A204.1 (cell line): ENCODE data around the gene ITGB2.
"Not testable (repeated sequence)": the region's sequence is repeated elsewhere in the genome, so short reads cannot be mapped to it uniquely, and the experiment has no call there.

Experiments used
- FAIRE-seq: peaks from 2 replicates; lab custom pipeline; 2012; peaks lifted over from hg19 to GRCh38; lab: Jason Lieb, UNC

The ITGB2 gene

DNA sequence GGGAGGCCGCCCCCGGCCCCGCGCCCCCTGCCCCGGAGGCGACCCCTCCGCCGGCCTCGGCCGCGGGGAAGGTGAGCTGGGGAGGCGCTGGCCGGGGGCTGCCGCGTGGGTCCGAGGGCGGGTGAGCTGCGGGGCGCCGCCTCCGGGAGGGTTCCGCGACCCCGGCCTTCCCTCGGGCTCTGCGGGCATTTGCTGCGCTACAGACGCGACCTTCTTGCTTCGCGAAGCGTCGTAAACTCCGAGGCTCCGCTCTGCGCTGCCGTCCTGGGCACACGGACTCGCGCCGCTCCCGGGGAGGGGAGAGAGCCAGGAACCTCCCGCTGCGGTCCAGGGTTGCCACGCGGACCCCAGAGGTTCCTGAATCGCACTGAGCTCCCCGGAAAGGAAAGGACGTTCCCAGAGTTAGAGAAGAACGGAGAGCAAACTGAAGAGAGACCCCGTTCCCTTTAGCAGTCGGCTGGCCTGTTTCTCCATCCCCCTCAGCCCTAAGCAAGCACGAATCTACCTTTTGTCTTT, 19.5 kb upstream of the ITGB2 start:
- no peak for FAIRE-seq

DNA sequence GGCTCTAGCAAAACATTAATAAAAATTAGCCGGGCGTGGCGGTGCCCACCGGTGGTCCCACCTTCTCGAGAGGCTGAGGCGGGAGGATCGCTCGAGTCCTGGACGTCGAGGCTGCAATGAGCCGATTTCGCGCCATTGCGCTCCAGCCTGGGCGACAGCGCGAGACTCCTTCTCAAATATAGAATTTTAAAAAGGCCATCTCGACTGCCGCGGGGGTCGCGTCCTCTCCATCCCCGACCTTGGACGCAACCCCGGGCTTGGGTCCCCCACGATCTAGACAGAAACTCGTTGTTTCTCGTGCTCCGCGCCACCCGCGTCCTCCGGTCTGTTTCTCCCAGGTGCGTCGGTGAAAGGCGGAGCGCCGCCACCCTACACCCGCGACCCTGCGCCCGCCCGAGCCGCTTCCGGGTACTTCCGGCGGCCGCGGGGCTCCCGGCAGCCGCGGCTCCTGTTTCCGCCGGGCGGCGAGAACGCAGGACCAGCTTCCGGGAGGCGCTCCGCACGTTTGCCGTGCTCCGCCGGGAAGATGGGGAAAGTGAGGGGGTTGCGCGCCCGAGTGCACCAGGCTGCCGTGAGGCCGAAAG, 18.9 kb upstream of the ITGB2 start, which contains the start of gene SLX9:
Gene SLX9 (plus strand): TSS at position 498 of the 584 bp plus-strand sequence. CDS start 29 bp downstream, at position 527.
- FAIRE-seq: no peak

DNA sequence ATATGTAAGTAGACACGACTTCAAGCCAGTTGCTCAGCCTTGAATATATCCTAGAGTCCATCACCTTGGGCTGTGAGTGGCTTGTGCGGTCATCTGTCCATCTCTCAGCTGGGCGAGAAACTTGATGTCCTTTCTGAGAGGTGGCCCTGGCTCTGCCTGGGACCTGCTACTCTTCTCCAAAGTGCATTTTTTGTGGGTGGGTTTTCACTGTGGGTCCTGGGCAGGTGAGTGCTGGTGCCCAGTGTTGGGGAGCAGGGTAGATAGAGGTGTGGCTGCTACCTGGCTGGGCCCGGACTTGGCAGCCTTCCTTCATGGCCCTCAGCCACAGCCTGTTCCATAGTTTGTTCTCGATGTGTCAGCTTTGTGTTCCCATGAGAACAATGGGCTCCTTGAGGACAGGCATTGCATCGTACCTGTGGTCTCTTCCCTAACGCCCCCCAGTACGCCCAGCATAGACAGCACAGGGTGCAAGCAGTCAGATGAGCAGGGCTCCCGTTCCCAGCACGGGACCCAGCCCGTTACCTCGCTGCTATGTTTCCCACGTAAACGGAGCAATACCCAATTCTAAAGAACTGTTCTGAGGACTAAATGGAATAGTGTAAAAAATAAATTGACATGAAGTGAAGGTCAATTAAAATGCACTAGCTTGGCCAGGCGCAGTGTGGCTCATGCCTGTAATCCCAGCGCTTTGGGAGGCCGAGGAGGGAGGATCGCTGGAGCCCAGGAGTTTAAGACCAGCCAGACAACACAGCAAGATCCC, 18.3 kb upstream of the ITGB2 start:
- FAIRE-seq: no peak

DNA sequence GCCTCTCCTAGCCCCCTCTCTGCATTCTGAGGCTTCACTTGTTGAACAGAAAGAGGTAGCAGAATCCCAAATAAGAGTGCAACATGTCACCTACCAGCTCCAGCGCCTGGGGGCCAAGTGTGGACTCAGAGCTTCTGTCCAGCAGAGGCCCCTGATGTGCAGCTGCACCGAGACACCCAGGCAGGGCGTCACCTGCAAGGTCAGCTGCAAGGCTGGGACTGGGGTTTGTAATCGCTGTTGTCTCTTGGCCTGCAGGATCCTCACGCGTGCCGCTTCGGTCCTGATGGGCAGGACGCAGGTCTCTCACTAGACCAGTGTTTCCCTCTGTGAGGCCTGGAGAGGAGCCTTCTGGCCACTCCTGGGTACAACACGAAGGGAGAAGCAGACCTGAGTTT, 14.8 kb upstream of the ITGB2 start:
- FAIRE-seq: no peak

DNA sequence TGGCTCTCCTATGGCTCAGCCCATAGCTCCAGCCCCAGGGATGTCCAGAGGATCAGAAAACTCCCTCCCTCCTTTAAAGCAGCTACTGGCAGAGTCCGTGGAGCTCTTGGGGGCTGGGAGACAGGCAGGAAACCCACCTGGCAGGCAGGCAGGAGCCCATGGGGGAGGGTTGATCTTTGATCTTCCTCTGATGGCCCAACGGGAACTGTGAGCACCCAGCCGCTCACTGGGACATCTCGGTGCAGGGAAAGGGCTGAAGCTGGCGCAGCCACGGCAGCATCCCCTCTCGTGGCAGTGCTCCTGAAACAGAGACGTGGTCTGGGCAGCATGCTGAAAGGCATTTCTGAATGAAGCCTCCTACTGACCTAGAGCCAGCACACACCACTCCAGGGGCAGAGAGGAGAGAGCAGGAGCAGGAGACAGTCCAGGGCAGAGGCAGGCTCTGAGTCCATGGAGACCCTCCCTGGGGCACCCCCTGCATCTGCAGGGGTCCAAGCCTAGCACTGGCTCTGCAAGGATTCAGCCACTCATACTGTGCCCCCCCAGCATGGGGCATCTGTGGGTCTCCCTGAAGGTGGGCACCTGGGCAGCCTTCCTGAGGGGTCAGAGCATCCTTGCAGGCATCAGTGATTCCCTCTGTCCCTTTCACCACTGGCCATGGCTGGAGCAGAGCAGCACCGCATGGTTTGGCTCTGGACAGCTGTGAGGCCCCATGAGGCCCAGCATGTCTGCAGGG, 14.3 kb upstream of the ITGB2 start:
- no peak for FAIRE-seq

DNA sequence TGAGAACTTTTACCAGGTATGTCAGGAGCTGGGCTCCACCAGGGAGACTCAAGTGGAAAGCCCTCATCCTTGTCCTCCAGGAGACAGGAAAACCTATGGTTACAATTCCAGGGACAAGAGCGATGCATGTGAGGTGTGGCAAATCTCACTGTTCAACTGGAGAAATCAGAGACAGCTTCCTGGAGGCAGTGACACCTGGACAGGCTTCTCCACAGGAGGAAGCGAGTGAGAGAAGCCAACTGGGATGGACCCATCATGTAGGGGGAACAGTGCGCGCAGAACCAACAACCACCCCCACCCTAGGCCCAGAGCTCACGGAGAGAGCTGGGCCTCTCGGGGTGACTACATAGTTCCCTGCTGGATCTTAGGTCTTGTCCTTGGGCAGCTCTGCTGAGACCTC, 13.6 kb upstream of the ITGB2 start:
- FAIRE-seq: no peak

DNA sequence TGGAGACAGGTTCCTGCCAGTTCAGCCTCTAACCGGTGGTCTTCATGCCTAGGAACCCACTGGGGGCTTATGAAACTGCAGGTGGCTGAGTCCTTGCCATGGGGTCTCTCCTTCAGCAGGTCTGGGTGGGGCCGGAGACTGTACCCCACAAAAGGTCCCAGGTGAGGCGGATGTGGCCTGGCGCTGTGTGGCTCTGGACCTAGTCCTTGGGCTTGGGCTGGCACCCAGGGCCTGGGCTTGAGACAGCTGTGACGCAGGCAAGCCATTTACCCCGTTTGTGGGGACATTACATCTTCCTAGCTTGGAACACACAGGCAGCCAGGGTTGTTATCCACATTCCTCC, 13.2 kb upstream of the ITGB2 start:
- no peak for FAIRE-seq

DNA sequence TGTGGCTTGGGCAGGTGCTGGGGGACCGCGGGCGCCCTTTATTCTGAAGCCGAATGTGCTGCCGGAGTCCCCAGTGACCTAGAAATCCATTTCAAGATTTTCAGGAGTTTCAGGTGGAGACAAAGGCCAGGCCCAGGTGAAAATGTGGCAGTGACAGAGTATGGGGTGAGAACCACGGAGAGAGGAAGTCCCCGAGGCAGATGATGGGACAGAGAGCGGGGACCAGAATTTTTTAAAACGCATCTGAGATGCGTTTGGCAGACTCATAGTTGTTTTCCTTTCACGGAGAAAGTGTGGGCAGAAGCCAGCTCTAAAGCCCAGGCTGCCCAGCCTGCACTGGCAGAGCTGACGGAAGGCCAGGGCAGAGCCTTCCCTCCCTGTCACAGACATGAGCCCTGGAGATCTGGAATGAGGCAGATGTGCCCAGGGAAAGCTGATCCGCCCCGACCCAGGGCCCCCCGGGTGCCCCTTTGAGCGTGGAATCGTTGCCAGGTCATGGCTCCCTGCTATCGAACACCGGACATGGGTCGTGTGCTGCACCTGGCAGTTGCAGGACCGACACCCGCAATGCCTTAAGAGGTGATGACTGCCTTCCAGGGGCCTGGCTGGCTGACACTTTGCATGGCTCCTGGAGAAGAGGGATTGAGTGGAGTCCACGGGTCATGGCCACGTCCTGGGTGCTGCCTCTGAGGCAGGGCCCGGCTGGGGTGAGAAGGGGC, 12.7 kb upstream of the ITGB2 start:
- no peak for FAIRE-seq

DNA sequence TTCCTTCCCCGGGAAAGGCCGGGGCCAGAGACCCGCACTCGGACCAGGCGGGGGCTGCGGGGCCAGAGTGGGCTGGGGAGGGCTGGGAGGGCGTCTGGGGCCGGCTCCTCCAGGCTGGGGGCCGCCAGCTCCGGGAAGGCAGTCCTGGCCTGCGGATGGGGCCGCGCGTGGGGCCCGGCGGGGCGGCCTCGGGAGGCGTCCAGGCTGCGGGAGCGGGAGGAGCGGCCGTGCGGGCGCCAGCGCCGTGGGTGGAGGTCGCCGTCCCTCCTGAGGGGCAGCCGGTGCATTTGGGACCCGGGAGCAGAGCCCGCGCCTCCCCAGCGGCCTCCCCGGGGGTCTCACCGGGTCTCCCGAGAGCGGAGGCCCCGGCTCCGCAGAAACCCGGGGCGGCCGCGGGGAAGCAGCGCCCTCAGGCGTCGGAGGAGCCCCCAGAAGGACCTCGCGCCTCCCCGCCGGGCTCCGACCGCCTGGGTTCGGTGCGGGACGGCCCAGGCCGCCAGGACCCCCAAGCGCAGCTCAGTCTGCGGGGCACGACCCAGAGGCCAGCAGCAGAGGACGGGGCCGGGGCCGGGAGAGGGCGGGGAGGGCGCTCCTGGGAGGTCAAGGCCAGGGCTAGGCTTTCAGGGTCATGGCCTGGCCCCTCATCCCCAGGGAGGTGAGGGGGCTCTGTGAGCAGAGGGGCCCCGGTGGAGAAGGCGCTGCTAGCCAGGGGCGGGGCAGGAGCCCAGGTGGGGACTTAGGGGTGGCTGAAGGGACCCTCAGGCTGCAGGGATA, 11.9 kb upstream of the ITGB2 start:
- no peak for FAIRE-seq

DNA sequence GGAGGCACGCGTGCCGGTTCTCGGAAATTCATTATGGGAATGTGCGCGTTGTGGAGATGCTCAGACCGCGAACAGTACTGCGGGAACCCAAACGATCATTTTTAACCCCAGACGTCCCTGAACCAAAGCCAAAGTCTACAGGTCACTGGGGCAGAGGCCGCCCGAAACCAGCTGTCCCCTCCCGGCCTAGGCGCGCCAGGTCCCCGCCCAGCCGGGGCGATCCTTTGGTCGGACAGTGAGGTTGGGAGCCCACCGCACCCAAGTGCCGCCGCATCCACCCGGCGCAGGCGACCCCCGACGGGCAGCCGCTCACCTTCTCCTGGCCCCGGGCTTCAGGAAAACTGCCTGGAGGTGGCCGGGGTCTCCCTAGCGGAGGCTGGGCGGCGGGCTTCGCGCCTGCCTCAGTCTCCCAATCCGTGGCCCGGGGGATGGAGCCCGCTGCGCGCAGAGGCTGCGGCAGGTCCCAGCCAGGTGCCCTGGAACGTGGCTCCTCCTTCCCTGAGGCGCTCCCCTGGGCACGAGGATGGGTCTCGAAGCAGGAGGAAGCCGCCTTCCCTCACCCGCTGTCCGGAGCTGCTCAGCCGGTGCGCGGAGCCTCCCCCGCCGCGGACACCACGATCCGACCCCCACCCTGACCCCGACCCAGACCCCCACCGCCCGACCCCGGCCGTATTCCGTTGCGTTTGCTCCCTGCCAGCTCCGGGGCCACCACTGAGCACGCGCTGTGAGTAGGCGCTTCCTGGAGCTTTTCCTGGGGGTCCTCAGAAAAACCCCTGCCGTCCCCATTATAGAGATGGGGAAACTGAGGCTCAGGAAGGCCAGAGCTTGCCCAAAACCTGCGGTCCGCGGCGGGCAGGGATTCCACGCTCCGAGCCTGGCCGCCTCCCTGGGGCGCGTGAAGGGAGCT, 11.1 kb upstream of the ITGB2 start:
- FAIRE-seq: no peak

DNA sequence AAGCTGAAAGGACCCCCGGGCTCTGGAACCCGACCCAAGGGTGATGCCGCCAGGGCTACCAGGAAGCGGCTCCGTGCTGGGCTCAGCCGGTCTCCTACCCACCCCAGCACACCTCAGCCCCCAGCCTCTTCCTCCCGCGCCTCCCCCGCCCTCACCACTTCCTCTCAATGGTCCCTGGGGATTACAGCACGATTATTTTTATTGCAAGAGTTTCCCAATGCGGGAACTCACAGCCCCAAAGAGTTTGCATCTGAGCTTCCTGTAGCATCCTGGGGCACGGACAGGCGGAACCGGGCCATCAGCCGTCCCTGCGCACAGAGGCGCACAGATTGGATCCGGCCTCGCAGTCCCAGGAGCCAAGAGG, 10.4 kb upstream of the ITGB2 start:
- FAIRE-seq: no peak

DNA sequence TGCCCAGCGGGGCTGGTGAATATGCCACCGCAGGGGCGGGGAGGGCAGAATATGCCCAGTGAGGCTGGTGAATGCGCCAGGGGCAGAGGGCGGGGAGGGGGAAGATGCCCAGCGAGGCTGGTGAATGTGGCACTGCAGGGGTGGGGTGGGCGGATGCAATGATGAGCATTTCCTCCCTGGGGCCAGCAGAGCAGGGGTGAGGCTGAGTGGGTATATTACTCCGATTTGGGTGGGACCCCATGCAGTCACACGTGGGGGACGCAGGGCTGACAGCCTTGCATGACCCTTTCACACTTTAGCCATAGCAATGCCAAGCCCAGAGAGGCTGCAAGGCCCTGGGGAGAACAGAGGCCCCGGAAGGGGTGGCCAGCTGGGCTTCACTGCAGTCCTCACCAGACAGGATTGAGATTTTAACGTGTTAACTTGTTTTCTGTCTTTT, 9.9 kb upstream of the ITGB2 start:
- FAIRE-seq: no peak

DNA sequence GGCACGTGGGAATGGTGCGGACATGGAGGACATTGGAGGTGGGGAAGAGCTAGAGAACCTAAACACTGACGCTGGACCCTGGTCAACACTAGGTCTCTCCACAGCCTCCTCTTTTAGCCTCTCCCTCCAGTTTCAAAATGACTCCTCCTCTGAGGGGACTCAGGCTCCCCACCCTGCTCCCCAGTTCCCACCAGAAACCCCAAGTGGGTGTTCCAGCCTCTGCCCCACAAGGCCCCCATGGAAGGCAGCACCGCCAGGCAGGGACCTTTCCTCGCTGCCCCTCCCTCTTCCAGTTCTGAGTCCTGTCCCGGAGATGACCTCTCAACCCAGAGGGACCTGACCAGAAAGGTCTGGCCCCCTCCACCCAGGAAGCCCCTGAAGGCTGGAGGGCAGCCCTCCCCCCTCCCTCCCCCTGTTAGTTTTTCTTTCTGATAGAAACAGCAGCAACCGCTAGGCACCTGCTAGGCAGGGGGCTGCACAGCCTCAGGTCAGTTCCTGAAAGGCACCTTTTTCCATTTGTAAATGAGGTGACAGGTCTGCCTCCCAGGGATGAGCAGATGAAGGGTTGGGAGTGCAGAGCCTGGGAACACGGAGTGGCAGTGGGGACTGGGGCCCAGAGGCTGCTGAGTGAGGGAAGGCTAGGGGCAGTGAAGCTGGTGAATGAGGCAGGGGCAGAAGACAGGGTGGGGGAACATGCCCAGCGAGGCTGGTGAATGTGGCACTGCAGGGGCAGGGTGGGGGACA, 9.3 kb upstream of the ITGB2 start:
- FAIRE-seq: no peak

DNA sequence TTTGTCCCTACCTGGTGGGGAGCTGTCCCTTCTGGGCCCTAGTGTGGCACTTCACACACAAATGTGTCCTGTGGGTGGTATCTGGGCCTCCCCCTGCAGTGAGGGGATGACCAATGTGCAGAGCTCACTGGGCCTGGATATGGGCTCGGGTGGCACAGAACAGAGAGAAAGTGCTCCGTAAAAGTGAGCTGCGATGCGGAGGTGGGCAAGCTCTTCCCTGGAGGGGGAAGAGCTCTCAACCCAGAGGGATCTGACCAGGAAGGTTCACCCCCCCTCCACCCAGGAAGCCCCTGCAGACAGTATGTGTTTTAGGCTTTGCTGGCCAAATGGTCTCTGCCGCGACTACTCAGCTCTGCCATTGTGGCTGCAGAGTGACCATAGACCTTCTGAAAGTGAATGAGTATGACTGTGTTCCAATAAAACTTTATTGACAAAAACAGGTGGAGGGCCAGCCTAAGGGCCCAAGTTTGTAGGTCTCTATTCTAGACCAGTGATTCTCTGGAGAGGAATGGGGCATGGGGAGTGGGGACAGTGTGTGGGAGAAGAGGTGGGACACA, 8.6 kb upstream of the ITGB2 start:
- no peak for FAIRE-seq

DNA sequence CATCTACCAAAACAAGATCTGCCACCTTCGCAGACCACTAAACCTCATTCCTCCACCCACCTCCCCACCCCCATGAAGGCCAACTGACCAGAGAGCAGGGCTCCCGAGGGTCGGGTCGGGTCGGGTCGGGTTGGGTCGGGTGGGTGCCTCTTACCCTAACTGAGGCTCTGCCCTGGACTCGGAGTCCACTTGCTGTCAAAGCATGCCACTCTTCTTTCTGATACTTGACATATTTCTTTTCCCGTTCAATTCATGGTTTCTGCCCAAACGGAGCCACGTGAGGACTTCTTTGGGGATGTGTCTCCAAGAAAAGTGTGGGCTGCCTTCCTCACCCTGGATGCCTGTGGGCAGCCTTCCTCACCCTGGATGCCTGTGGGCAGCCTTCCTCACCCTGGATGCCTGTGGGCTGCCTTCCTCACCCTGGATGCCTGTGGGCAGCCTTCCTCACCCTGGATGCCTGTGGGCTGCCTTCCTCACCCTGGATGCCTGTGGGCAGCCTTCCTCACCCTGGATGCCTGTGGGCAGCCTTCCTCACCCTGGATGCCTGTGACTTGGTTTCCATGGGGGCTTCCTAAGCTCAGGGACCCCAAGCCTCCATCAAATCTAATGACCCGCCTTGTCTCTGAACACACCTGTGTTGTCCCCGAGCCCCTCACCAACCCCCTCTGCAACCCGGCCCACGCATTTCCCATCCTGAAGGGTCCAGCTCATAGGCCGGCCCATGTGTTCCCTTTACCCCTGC, 8.0 kb upstream of the ITGB2 start:
- not testable (repeated sequence) for FAIRE-seq

DNA sequence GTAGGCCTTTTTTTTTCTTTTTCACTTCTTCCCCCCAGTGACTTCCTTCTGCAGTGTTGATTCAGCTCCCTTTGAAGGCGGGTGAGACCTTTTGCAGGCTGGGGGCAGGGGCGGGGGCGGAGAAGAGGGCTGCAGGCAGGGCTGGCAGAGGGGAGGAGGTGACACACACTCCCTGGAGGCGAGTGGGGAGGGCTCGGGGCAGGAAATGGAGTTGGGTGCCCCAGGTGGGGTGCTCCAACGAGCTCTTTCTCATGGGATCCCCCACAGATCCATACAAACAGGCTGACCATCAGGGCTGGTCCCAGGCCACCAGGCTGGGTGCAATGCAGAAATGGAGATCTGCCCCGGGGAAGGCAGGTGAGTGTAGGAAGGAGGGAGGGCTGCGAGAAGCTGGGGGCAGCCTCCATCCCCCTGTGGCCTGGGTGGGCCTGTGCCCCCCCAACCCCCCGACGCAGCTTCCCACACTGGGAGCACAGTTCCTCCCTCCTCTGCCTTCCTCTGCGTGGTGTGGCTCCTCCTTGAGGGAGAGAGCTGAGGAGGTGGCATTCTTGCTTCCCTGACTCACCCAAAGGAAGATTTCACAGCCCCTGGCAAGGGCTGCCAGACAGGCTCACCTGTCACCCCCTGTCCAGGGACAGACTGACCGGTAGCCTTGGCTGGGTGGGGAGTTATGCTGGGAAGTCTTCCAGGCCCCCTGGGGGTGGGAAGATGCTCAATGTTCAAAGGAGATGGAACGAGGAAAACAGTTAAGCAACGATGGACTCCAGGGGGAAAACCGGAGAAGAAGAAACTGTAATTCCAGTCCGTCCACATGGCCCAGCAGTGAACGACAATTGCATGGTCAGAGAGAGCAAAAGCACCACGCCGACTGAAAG, 7.1 kb upstream of the ITGB2 start:
- FAIRE-seq: no peak

DNA sequence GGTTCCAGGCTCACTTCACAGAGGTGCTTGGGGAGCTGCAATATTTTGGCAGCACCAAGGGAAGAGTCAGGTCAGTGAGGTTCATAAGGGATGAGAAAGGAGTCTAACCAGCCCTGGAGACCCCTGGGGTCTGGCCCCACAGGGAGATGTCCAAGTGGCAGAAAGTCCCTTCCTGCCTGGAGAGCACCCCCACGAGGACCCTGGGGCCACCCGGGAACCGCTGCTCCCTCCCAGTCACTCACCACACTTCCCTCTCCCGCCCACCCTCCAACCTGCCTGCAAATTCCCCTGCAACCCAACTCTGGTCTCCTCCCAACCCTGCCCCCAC, 6.5 kb upstream of the ITGB2 start:
- FAIRE-seq: no peak
